ENCODE results near the gene AK9.
"Not testable (repeated sequence)": the region's sequence is repeated elsewhere in the genome, so short reads cannot be mapped to it uniquely, and the experiment has no call there.

AK9 gene

GRCh38 chr6:109693111-109693510 lies 2.1 kb upstream of the AK9 start:
- DNase-seq, result no peak

DNA sequence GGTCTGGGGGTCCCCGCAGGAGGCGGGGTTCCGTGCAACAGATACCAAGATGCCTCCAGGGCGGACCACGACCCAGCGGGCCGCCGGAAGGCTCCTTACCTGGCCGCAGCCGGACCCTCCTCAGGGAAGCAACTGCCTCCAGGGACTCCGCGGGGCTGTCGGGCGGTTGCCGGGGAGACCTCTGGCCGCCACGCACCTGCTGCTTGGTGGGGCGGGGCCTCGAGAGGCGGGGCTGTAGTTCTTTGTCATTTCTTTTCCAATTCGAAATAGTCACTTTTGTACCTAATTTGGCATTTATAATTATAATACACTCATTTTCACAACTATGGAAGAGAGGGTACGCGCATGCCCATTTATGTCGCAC lies 647 bp downstream of the AK9 start:
- peak; percentile 54 for DNase-seq

GRCh38 chr6:109687271-109687761 lies 3.7 kb downstream of the AK9 start:
- DNase-seq, result no peak

- DNase-seq, result no peak
Observed at GRCh38 chr6:109686566-109687265, 4.3 kb downstream of the AK9 start.

DNA sequence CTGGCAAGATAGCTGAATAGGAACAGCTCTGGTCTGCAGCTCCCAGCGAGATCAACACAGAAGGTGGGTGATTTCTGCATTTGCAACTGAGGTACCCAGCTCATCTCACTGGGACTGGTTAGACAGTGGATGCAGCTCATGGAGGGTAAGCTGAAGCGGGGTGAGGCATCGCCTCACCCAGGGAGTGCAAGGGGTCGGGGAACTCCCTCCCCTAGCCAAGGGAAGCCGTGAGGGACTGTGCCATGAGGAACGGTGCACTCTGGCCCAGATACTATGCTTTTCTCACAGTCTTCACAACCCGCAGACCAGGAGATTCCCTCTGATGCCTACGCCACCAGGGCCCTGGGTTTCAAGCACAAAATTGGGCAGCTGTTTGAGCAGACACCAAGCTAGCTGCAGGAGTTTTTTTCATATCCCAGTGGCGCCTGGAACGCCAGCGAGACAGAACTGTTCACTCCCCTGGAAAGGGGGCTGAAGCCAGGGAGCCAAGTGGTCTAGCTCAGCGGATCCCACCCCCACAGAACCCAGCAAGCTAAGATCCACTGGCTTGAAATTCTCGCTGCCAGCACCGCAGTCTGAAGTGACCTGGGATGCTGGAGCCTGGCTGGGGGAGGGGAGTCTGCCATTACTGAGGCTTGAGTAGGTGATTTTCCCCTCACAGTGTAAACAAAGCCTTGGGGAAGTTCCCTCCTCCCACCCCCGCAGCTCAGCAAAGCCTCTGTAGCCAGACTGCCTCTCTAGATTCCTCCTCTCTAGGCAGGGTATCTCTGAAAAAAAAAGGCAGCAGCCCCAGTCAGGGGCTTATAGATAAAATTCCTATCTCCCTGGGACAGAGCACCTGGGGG lies 12.1 kb downstream of the AK9 start:
- DNase-seq, result not testable (repeated sequence)

- DNase-seq, result no peak
Observed at GRCh38 chr6:109678240-109678639, 12.8 kb downstream of the AK9 start.

DNA sequence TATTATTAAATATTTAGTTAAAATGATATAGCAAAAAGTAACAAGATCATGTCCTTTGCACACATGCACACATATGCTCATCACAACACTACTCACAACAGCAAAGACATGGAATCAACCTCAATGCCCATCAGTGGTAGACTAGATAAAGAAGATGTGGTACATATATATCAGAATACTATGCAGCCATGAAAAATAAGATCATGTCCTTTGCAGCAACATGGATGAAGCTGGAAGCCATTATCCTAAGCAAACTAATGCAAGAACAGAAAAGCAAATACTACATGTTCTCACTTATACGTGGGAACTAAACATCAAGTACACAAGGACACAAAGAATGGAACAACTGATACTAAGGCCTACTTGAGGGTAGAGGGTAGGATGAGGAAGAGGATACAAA lies 14.3 kb downstream of the AK9 start:
- no peak for DNase-seq

GRCh38 chr6:109672839-109673238 lies 18.2 kb downstream of the AK9 start:
- no peak for DNase-seq

DNA sequence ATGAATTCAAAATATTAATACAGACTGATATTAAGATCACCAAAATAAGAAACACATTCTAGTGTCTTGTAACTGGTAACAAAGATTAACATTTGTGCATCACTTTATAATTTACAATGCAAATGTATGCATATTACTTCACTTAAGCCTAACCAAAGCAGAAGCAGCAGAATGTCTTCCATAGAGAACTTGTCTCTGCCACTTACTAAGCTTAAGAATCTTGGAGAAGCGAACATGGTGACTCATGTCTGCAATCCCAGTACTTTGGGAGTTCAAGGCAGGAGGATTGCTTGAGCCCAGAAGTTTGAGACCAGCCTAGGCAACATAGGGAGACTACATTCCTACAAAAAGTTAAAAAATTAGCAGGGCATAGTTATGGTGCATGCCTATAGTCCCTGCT lies 18.8 kb downstream of the AK9 start:
- DNase-seq, result no peak

GRCh38 chr6:109671733-109672132 lies 19.3 kb downstream of the AK9 start:
- no peak for DNase-seq

DNA sequence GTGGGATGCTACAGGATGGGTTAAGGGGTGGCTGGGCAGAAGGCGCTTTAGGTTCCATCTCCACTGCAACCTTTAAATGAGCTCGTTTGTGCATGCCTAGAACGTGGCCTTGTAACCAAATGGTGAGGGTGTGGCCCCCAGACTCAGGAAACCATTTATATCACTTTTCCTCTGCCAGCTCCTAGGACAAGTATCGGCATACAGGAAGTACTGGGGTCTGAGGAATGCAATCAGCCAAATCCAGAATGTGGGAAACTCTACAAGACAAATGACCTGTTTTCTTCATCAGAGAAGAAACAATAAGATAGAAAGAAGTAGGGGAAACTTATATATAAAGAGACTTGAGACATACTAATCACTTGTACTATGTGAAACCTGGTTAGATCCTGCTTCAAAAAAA lies 21.2 kb downstream of the AK9 start:
- no peak for DNase-seq

- DNase-seq, result no peak
Observed at GRCh38 chr6:109662192-109662591, 28.8 kb downstream of the AK9 start.

DNA sequence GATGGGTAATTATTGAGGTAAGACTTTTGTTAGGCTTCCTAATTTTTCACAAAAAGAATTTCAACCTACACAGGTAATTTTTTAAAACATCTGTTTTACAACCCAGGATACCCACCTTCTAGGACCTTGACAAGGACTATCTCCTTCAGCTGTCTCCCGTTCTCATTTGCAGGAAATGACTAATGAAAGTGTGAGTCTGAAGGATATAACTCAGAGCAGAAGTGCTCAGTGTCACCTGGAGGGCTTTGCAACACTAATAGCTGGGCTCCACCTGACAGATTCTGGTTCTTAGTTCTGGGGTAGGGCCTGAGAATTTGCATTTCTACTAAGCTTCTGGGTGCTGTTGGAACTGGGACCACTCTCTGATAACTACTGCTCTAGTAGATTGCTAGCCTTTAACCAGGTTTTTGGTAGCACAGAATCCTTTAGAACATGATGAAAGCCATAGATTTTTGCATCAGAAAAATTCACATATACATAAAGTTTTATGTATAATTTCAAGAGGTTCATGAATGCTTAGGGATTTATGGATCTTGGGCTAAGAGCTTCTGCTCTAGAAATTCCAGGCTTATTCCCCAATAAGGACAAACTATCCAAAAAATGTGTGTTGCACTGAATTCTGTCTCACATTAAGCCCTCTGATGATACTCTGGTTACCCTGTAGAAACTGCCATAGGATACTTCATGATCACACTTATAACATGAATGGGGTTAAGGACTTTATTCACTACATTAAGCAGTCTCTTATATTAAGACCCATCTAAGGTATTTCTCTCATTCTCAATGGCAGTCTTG lies 30.3 kb downstream of the AK9 start:
- DNase-seq, result no peak

GRCh38 chr6:109655761-109656262 lies 35.2 kb downstream of the AK9 start:
- no peak for DNase-seq

DNA sequence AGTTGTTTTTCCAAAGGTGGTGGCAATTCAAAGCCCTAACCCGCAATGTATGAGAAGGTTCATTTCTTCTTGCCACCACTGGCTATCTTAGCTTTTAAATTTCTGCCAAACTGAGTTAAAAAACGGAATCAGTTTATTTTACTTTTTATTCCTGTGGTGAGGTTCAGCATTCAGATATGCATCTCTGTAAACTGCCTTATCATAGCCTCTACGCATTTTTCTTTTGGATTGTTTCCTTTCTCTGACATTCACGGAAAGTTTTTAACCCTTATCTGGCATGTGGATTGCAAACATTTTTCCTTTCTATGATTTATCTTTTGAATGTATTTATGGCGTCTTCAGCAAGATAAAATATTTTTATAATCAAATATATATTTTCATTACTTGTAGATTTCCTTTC lies 37.7 kb downstream of the AK9 start:
- no peak for DNase-seq

DNA sequence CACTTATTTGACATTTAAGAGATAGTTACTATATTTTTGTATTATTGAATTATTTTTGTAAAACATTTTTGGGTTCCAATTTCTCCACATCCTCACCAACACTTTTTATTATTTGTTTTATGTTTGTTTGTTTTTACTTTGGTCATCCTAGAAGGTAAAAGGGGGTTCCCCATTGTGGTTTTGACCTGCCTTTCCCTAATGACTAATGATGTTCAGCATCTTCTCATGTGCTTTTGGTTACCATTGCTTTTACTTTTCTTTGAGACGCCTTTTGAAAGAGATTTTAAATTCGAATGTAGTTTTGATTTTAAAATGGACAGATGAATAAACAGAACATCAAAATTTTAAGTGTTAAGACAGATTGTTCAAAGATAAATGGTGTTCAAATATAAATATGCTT lies 46.9 kb downstream of the AK9 start:
- DNase-seq, result no peak

GRCh38 chr6:109632405-109632804 lies 58.6 kb downstream of the AK9 start:
- DNase-seq, result no peak

DNA sequence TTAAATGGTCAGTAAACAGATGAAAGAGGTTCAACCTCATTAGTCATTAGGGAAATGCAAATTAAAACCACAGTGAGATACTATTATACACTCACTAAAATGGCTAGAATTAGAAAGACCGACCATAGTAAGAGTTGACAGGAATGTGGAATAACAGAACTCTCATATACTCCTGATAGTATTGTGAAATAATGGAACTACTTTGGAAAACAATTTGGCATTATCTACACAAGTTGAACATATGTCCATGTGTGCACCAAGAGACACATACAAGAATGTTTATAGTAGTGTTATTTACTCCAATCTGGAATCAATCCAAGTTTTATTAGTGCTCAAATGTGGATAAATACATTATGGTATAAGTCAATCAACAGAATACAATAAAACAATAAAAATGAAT lies 59.6 kb downstream of the AK9 start:
- no peak for DNase-seq

DNA sequence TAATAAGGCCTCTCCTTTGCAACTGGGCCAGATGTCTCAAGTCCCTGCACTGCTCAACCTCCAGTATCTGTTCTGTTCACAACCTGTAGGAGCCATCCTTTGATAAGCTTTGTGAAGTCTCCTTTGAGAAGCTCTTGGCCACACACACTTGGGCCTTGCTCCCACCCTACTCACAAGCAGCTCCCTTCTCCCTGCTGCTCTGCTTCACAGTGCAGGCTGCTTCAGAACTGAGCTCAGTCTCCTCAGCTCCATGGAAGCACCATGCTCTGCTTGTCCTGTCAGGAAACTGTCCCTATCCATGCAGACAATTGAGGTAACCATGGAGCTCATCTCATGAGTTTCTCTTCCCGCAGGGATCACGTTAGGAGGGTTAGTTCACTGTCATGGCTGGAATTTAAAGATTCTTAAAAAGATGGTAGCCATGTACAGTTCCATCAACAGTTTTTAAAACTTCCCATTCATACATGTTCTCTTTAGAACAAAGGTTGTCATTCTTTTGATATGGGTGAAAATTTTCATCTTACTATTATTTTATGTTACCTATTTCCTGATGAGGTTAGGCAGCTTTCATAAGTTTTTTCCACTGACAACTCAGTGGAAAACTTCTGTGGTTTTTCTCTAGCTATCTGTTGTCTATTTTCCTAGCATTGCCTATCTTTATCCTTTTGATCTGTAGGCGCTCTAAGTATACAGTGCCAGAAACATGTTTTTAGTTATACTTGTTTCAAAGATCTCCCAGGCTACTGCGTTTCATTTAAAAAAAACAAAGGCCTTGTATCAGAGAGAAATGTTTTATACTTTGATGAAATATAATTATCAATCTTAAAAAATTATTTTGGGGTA lies 62.6 kb downstream of the AK9 start:
- no peak for DNase-seq

- DNase-seq, result no peak
Observed at GRCh38 chr6:109626311-109626710, 64.7 kb downstream of the AK9 start.

DNA sequence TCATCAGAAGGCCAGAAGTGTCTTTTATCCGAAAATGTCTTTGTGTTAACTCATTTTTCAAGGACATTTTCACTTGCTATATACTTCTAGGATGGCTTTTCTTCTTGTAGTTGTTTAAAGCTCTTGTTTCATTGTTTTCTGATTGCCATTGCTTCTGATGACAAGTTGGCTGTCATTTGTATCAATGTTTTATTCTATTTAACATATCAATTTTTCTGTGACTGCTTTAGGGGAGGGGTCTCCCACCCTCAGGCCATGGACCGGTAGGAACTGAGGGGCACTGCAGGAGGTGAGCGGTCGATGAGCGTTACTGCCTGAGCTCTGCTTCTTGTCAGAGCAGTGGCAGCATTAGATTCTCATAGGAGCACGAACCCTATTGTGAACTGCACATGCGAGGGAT lies 65.8 kb downstream of the AK9 start:
- DNase-seq, result no peak

DNA sequence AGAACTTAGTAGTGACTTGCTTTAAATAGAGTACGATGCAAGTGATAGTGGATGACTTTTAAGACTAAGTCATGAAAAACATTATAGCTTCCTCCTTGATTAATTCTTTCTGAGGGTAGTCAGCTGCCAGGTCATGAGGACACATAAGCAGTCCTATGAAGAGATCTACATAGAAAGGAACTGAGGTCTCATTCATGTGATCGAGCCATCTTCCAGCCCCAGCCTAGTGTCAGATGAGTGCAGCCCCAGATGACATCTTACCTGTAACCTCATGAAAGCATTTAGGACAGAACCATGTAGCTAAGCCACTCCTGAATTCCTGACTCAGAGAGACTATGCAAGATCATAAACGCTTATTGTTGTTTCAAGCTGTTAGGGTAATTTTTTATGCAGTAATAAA lies 67.7 kb downstream of the AK9 start:
- DNase-seq, result no peak

All from femur (tissue), 1 donor.